Brain pericyte (primary cell): Measurements from ENCODE around the gene CWC22.

ENCODE experiments used
- DNase-seq: peaks from one replicate; pipeline ENCODE4 v3.0.0-alpha.2; 2012; ENCODE audit warnings: low read depth, low spot score

The CWC22 gene

GRCh38 chr2:179898873-179899272 lies 108.2 kb downstream of the CWC22 start:
- DNase-seq, result no peak
